ENCODE measurements around the gene HYAL1.
A peak's percentile ranks its signal among the peaks of the same experiment; 100 is the strongest.

HYAL1 gene

GRCh38 chr3:50303013-50303815, at the start of gene HYAL1:
TSS of gene HYAL1 (minus strand) at chr3:50303574. CDS start at chr3:50302956, 618 bp downstream.
- H3K9me3 Mint-ChIP-seq, result no peaks in the 10 kb centered on the region
- no peak within 1 kb of the TSS for H3K27ac Mint-ChIP-seq
- H3K4me1 Mint-ChIP-seq (ENCODE audit: low read depth), result peaks cover 25% of the 10 kb centered on the region
- DNase-seq, result no peak
- no peak within 1 kb of the TSS for H3K4me3 Mint-ChIP-seq
- H3K27me3 Mint-ChIP-seq, result no peaks in the 10 kb centered on the region
- peaks cover 7% of the 10 kb centered on the region for H3K36me3 Mint-ChIP-seq (ENCODE audit: low read depth)

GRCh38 chr3:50352781-50353180, 49.4 kb upstream of the HYAL1 start:
- H3K9me3 Mint-ChIP-seq, result no peaks in the 10 kb centered on the region
- H3K4me3 Mint-ChIP-seq, result no peak overlapping the region
- H3K4me1 Mint-ChIP-seq (ENCODE audit: low read depth), result peaks cover 78% of the 10 kb centered on the region
- no peaks in the 10 kb centered on the region for H3K27me3 Mint-ChIP-seq
- DNase-seq, result no peak
- H3K36me3 Mint-ChIP-seq (ENCODE audit: low read depth), result peaks cover 96% of the 10 kb centered on the region
- peak overlapping the region; percentile 51 for H3K27ac Mint-ChIP-seq

DNA sequence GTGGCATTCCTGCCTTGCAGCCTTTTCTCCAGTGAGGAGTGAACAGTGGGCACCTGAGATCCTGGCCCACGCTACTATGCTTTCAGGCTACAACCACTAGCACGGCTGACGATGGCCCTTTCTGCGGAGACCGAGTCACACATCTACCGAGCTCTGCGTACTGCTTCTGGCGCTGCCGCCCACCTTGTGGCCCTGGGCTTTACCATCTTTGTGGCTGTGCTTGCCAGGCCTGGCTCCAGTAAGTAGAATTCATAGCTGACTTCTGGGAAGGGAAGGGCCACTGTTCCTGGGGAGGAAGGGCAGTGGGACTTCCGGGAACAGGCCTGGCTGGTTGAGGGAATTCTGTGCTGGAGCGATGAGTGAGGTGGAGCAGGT, 47.9 kb upstream of the HYAL1 start:
- DNase-seq, result no peak
- peak overlapping the region; percentile 100 for H3K27ac Mint-ChIP-seq
- H3K4me3 Mint-ChIP-seq, result peak overlapping the region; percentile 98
- H3K9me3 Mint-ChIP-seq, result no peaks in the 10 kb centered on the region
- H3K27me3 Mint-ChIP-seq, result no peaks in the 10 kb centered on the region
- H3K4me1 Mint-ChIP-seq (ENCODE audit: low read depth), result peaks cover 73% of the 10 kb centered on the region
- H3K36me3 Mint-ChIP-seq (ENCODE audit: low read depth), result peaks cover 92% of the 10 kb centered on the region

- Mint-ChIP-seq H3K36me3 (ENCODE audit: low read depth) (peaks cover 92% of the 10 kb centered on the region), H3K27ac (peak within 1 kb of the TSS; percentile 100), H3K9me3 (no peaks in the 10 kb centered on the region), H3K4me1 (ENCODE audit: low read depth) (peaks cover 71% of the 10 kb centered on the region), H3K27me3 (no peaks in the 10 kb centered on the region), H3K4me3 (peak within 1 kb of the TSS; percentile 98)
- DNase-seq, result peak; percentile 100
Observed at GRCh38 chr3:50350527-50351322, 47.4 kb upstream of the HYAL1 start, which contains the start of the genes CYB561D2 and NPRL2. TSS of gene CYB561D2 (plus strand) at chr3:50350862. CDS start at chr3:50351434, 572 bp downstream. TSS of gene NPRL2 (minus strand) at chr3:50350775. CDS start at chr3:50350652, 123 bp downstream.

GRCh38 chr3:50350213-50350526, 46.8 kb upstream of the HYAL1 start:
- H3K4me3 Mint-ChIP-seq, result peak overlapping the region; percentile 98
- H3K9me3 Mint-ChIP-seq, result no peaks in the 10 kb centered on the region
- DNase-seq, result no peak
- peak overlapping the region; percentile 100 for H3K27ac Mint-ChIP-seq
- peaks cover 87% of the 10 kb centered on the region for H3K36me3 Mint-ChIP-seq (ENCODE audit: low read depth)
- H3K27me3 Mint-ChIP-seq, result no peaks in the 10 kb centered on the region
- H3K4me1 Mint-ChIP-seq (ENCODE audit: low read depth), result peaks cover 70% of the 10 kb centered on the region

DNA sequence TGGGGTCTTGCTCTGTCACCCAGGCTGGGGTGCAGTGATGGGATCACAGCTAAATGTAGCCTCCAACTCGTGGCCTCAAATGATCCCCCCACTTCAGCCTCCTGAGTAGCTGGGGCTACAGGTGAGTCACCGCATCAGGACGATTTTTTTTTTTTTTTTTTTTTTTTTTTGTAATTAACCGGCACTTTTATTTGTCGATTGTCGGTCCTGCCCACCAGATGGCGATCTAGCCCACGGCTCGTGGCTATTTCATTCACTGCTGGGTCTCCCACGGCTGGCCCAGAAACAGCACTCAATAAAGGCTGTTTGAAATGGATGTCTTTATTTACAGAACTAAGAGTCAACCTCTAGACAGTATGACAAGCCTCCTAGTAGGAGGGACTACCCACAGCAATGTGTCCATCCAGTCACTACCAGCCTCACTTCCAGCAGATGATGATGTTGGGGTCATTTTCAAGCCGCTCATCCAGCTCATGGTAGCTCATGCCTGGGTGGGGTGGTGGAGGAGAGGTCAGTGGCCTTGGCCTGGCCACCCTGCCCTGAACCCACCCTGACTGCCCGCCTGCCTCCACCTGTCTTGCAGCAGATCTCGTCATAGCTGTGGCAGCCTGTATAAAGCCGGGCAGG, 43.9 kb upstream of the HYAL1 start:
- DNase-seq, result peak; percentile 78
- H3K36me3 Mint-ChIP-seq (ENCODE audit: low read depth), result peaks cover 58% of the 10 kb centered on the region
- peak overlapping the region; percentile 82 for H3K27ac Mint-ChIP-seq
- no peak overlapping the region for H3K4me3 Mint-ChIP-seq
- H3K9me3 Mint-ChIP-seq, result no peaks in the 10 kb centered on the region
- no peaks in the 10 kb centered on the region for H3K27me3 Mint-ChIP-seq
- peaks cover 58% of the 10 kb centered on the region for H3K4me1 Mint-ChIP-seq (ENCODE audit: low read depth)

- H3K4me3 Mint-ChIP-seq, result peak within 1 kb of the TSS; percentile 57
- peaks cover 45% of the 10 kb centered on the region for H3K36me3 Mint-ChIP-seq (ENCODE audit: low read depth)
- peak within 1 kb of the TSS; percentile 35 for H3K27ac Mint-ChIP-seq
- peaks cover 54% of the 10 kb centered on the region for H3K4me1 Mint-ChIP-seq (ENCODE audit: low read depth)
- DNase-seq, result peak; percentile 82
- no peaks in the 10 kb centered on the region for H3K9me3 Mint-ChIP-seq
- no peaks in the 10 kb centered on the region for H3K27me3 Mint-ChIP-seq
Observed at GRCh38 chr3:50345586-50346234, 42.3 kb upstream of the HYAL1 start, which contains the start of gene ZMYND10. TSS of gene ZMYND10 (minus strand) at chr3:50345732. CDS start at chr3:50345579, 153 bp downstream.

- H3K27ac Mint-ChIP-seq, result no peak overlapping the region
- H3K36me3 Mint-ChIP-seq (ENCODE audit: low read depth), result peaks cover 42% of the 10 kb centered on the region
- no peaks in the 10 kb centered on the region for H3K27me3 Mint-ChIP-seq
- no peak for DNase-seq
- H3K4me1 Mint-ChIP-seq (ENCODE audit: low read depth), result peaks cover 49% of the 10 kb centered on the region
- H3K4me3 Mint-ChIP-seq, result no peak overlapping the region
- H3K9me3 Mint-ChIP-seq, result no peaks in the 10 kb centered on the region
Observed at GRCh38 chr3:50345008-50345407, 41.6 kb upstream of the HYAL1 start.

DNA sequence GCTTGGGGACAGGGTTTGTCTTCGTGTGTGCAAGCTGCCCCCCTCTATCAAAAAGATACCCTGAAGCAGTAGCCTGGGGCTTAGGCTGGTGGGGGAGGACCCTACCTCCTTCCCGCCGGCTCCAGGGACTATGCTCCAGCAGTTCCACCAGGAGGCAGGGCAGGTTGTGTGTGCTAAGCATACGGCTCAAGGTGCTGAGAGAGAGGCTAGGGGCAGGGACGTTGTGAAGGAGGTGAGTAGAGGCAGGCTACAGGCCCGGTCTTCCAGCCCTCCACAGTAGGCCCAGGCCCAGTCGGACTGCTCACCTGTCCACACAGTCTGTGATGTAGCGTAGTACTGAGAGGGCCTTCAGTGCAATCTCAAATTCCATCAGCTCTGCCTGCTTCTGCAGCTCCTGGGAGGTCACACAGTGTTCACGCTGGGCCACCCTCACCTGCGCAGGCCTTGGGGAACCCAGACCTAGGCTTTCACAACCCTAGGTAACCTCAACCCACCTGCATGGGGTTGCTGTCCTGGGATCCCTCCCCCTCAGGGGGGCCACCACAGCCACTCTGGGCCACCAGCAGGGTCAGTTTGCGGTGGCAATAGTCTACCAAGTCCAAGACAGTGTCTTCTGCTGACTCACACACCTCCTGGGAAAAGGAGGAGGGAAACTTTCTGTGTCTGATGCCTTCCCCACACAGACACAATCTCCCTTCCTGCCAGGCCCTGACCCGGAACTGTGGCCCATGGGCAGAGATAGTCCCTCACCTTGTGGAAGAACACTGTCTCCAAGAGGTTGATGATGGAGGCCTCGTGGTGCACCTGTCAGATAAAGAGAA, 39.6 kb upstream of the HYAL1 start:
- H3K27ac Mint-ChIP-seq, result peak overlapping the region; percentile 26
- no peaks in the 10 kb centered on the region for H3K9me3 Mint-ChIP-seq
- peaks cover 38% of the 10 kb centered on the region for H3K36me3 Mint-ChIP-seq (ENCODE audit: low read depth)
- peaks cover 47% of the 10 kb centered on the region for H3K4me1 Mint-ChIP-seq (ENCODE audit: low read depth)
- H3K27me3 Mint-ChIP-seq, result no peaks in the 10 kb centered on the region
- no peak for DNase-seq
- H3K4me3 Mint-ChIP-seq, result no peak overlapping the region

GRCh38 chr3:50341996-50342650, 38.7 kb upstream of the HYAL1 start:
- Mint-ChIP-seq H3K4me1 (ENCODE audit: low read depth) (peaks cover 39% of the 10 kb centered on the region), H3K36me3 (ENCODE audit: low read depth) (peaks cover 38% of the 10 kb centered on the region), H3K4me3 (peak overlapping the region; percentile 94), H3K27me3 (no peaks in the 10 kb centered on the region), H3K9me3 (no peaks in the 10 kb centered on the region), H3K27ac (no peak overlapping the region)
- no peak for DNase-seq

- H3K4me1 Mint-ChIP-seq (ENCODE audit: low read depth), result peaks cover 39% of the 10 kb centered on the region
- H3K36me3 Mint-ChIP-seq (ENCODE audit: low read depth), result peaks cover 41% of the 10 kb centered on the region
- H3K4me3 Mint-ChIP-seq, result peak overlapping the region; percentile 94
- H3K9me3 Mint-ChIP-seq, result no peaks in the 10 kb centered on the region
- peak overlapping the region; percentile 90 for H3K27ac Mint-ChIP-seq
- DNase-seq, result no peak
- no peaks in the 10 kb centered on the region for H3K27me3 Mint-ChIP-seq
Observed at GRCh38 chr3:50341537-50341936, 38.2 kb upstream of the HYAL1 start.

- H3K36me3 Mint-ChIP-seq (ENCODE audit: low read depth), result peaks cover 43% of the 10 kb centered on the region
- peak within 1 kb of the TSS; percentile 95 for H3K27ac Mint-ChIP-seq
- peak; percentile 85 for DNase-seq
- peaks cover 40% of the 10 kb centered on the region for H3K4me1 Mint-ChIP-seq (ENCODE audit: low read depth)
- H3K9me3 Mint-ChIP-seq, result no peaks in the 10 kb centered on the region
- peak within 1 kb of the TSS; percentile 94 for H3K4me3 Mint-ChIP-seq
- H3K27me3 Mint-ChIP-seq, result no peaks in the 10 kb centered on the region
Observed at GRCh38 chr3:50340448-50341329, 37.3 kb upstream of the HYAL1 start, which contains the start of gene RASSF1. TSS of gene RASSF1 (minus strand) at chr3:50340836. CDS start at chr3:50340805, 31 bp downstream.

Data from activated T-cell treated with anti-CD3 and anti-CD28 coated beads, Interleukin-2, amount 50 U/mL, for 24 hours (primary cell).